K562 (cell line): ENCODE data around the gene PLCB1. TPM values are rescaled to one million over a fixed set of nuclear protein-coding genes. Genes with fewer than 3 reads are reported as not detected.

Experiments used
- ATAC-seq: fragments of 200-7000 bp; cut with Tn5 transposase; 3 replicates; pipeline ENCODE4 v1.9.1; 2020; ENCODE audit warnings: moderate library complexity
- BruUV-seq: library from RNA; stranded (reverse); fragments of 400-500 nt; replicated peaks from 2 replicates; lab custom pipeline; 2021; lab: Mats Ljungman, UMichigan
- CTCF ChIA-PET: fragments of 300-600 bp; formaldehyde crosslinking; extraction: SDS; loops from one replicate; lab custom pipeline; 2021; ENCODE audit warnings: low intra/inter-chr PET ratio; lab: Yijun Ruan, JAX
- POLR2A ChIA-PET: fragments of 300-600, 350-650 bp; sonication (Branson Sonifier 250); formaldehyde crosslinking; extraction: SDS; loops from one replicate; lab custom pipeline; 2021; ENCODE audit warnings: antibody characterized with exemption, inconsistent platforms; lab: Yijun Ruan, JAX
- DNase-seq, 4 experiments: peaks; one replicate each; pipeline versions ENCODE4 v3.0.0 to v3.0.0-alpha.2; 2011 to 2018; ENCODE audit warnings: low spot score in 3 of 4, mixed read lengths in 3 of 4; ENCODE audit errors: extremely low read depth in 1 of 4
- FAIRE-seq: peaks from 2 replicates; lab custom pipeline; 2011; peaks lifted over from hg19 to GRCh38; lab: Jason Lieb, UNC
- H2AFZ ChIP-seq: 2 replicates; pipeline ENCODE4 v1.6.0; 2011; ENCODE audit warnings: low read depth, low read length, control low read depth, inconsistent platforms
- H3K27ac ChIP-seq: fragments of 200-600 bp; 3 replicates; pipeline ENCODE4 v1.8.0; 2011; ENCODE audit warnings: low read depth, mild to moderate bottlenecking, control low read depth, inconsistent platforms, low read length, moderate library complexity, mixed read lengths; ENCODE audit errors: extremely low read depth
- H3K27me3 ChIP-seq, 2 experiments: fragments of 300-600 bp in 1 of 2; 2 replicates in 1 of 2; 3 replicates in 1 of 2; pipeline versions ENCODE4 v1.6.0 to v1.8.0; 2011; ENCODE audit warnings: inconsistent platforms in 2 of 2, low read length in 2 of 2, mild to moderate bottlenecking in 1 of 2, mixed read lengths in 1 of 2, moderate library complexity in 1 of 2; ENCODE audit not compliant: control insufficient read depth in 2 of 2, insufficient read depth in 2 of 2
- H3K36me3 ChIP-seq: fragments of 300-600 bp; 3 replicates; pipeline ENCODE4 v1.8.0; 2011; ENCODE audit warnings: mild to moderate bottlenecking, low read length, inconsistent platforms; ENCODE audit not compliant: control insufficient read depth, insufficient read depth
- H3K4me1 ChIP-seq, 2 experiments: fragments of 200-600 bp in 1 of 2; replicated peaks in 1 of 2; 2 replicates in 1 of 2; 3 replicates in 1 of 2; pipeline versions ENCODE4 v1.5.1 to v1.8.0; 2011; ENCODE audit warnings: inconsistent platforms in 2 of 2, low read length in 2 of 2, mild to moderate bottlenecking in 1 of 2, mixed read lengths in 1 of 2, moderate library complexity in 1 of 2; ENCODE audit not compliant: control insufficient read depth in 2 of 2, insufficient read depth in 2 of 2
- H3K4me2 ChIP-seq: 2 replicates; pipeline ENCODE4 v1.6.1; 2011; ENCODE audit warnings: low read length, control low read depth, inconsistent platforms, mixed read lengths; ENCODE audit not compliant: insufficient read depth
- H3K4me3 ChIP-seq: fragments of 200-600 bp; sonication (generic), shearing (Covaris generic); 2 replicates; pipeline ENCODE4 v1.5.1; 2016; ENCODE audit warnings: control low read depth, inconsistent platforms
- H3K79me2 ChIP-seq: fragments of 200-600 bp; 3 replicates; pipeline ENCODE4 v1.8.0; 2011; ENCODE audit warnings: low read length, inconsistent platforms; ENCODE audit not compliant: control insufficient read depth, insufficient read depth
- H3K9ac ChIP-seq, 2 experiments: 2 replicates each; pipeline versions ENCODE4 v1.6.0 to v1.6.1; 2011; ENCODE audit warnings: low read depth in 2 of 2, low read length in 2 of 2, control low read depth in 1 of 2, inconsistent platforms in 1 of 2, mild to moderate bottlenecking in 1 of 2, mixed read lengths in 1 of 2; ENCODE audit not compliant: insufficient read depth in 1 of 2
- H3K9me1 ChIP-seq: one replicate; pipeline ENCODE4 v1.6.0; 2011; ENCODE audit warnings: inconsistent platforms, mild to moderate bottlenecking, low read length, moderate library complexity; ENCODE audit not compliant: control insufficient read depth, insufficient read depth
- H3K9me3 ChIP-seq: replicated peaks from 2 replicates; pipeline ENCODE4 v1.5.1; 2011; ENCODE audit warnings: low read depth, low read length, inconsistent platforms; ENCODE audit not compliant: control insufficient read depth, insufficient read depth
- H4K20me1 ChIP-seq: replicated peaks from 2 replicates; pipeline ENCODE4 v1.6.1; 2011; ENCODE audit warnings: low read length, inconsistent platforms, mixed read lengths; ENCODE audit not compliant: control insufficient read depth, insufficient read depth
- KAT2B ChIP-seq: IDR thresholded peaks from one replicate; pipeline ENCODE4 v1.6.1; 2012; ENCODE audit warnings: low read depth, mild to moderate bottlenecking, control low read depth, inconsistent platforms, low read length, moderate library complexity
- NEUROD1 ChIP-seq: fragments of 150-350 bp; IDR thresholded peaks from 2 replicates; pipeline ENCODE4 v1.6.1; 2014; ENCODE audit warnings: borderline replicate concordance, low read length, low read depth; ENCODE audit not compliant: partially characterized antibody
- NUFIP1 ChIP-seq: fragments of 450-650 bp; IDR thresholded peaks from 2 replicates; pipeline ENCODE4 v1.6.1; 2018; ENCODE audit not compliant: partially characterized antibody
- RBM14 ChIP-seq: fragments of 200-400 bp; formaldehyde crosslinking; IDR thresholded peaks from 2 replicates; pipeline ENCODE4 v1.6.1; 2018; ENCODE audit warnings: low read depth, mild to moderate bottlenecking, low read length, moderate library complexity, borderline replicate concordance; ENCODE audit not compliant: insufficient read depth
- TAF15 ChIP-seq: fragments of 200-400 bp; formaldehyde crosslinking; IDR thresholded peaks from 2 replicates; pipeline ENCODE4 v1.6.1; 2017; ENCODE audit warnings: mild to moderate bottlenecking, low read depth, low read length, moderate library complexity
- ZNF12 ChIP-seq: sonication (generic); formaldehyde crosslinking; IDR thresholded peaks from 2 replicates; pipeline ENCODE4 v1.4.0; 2020; ENCODE audit warnings: mild to moderate bottlenecking, missing genetic modification reagents
- ZNF77 ChIP-seq: fragments of 250-450 bp; sonication (Bioruptor Pico); IDR thresholded peaks from 2 replicates; pipeline ENCODE4 v1.5.0; 2020
- WGBS: fragments of 100-300 bp; shearing (Covaris generic); methylation state at CpG from one replicate; pipeline ENCODE4 v1.1.6; 2016; ENCODE audit warnings: low coverage, mixed read lengths; ENCODE audit not compliant: insufficient coverage; ENCODE audit errors: missing lambda C conversion rate; 5-methylcytosine and 5-hydroxymethylcytosine counted together
- in situ Hi-C: fragments of 300-500 bp; cut with MboI; formaldehyde crosslinking; loops from 4 replicates; pipeline ENCODE4 v1.15.0; 2018; ENCODE audit warnings: inconsistent platforms, mixed read lengths
- intact Hi-C: fragments of 100-400 bp; cut with micrococcal nuclease; formaldehyde crosslinking; loops from 2 replicates; pipeline ENCODE4 v1.14.2; 2022
- polyA plus RNA-seq, 8 experiments: library from polyadenylated mRNA; depleted of rRNA in 4 of 8; stranded (reverse) in 5 of 8; unstranded in 3 of 8; fragments of >200 nt; fragmentation: Nextera tagmentation in 2 of 8; fragmentation: Illumina TruSeq in 1 of 8; extraction: Ambion mirVana in 2 of 8; extraction: Trizol in 1 of 8; gene quantifications; 2 replicates each; pipeline versions ENCODE4 v1.2.1 to v1.2.3, GENCODE V29; 2011 to 2014; ENCODE audit warnings: inconsistent platforms in 1 of 8, missing spikeins in 1 of 8
- total RNA-seq, 7 experiments: library from RNA; depleted of rRNA in 6 of 7; stranded (reverse); fragments of >200 nt in 6 of 7; fragmentation: Illumina TruSeq in 2 of 7; extraction: Trizol in 2 of 7; gene quantifications; 2 replicates each; pipeline versions ENCODE4 v1.2.1 to v1.2.3, GENCODE V29; 2011 to 2021; ENCODE audit warnings: low replicate concordance in 1 of 7
- TF ChIP-seq, protein P1 (sequence below): fragments of 450-650 bp; IDR thresholded peaks from 2 replicates; pipeline ENCODE4 v1.7.0; 2016; ENCODE audit warnings: borderline replicate concordance
- TF ChIP-seq, protein P2 (sequence below), 2 experiments: fragments of 200-800 bp in 1 of 2; sonication (Bioruptor generic) in 1 of 2; sonication (generic) in 1 of 2; formaldehyde crosslinking in 1 of 2; IDR thresholded peaks in 1 of 2; conservative IDR thresholded peaks in 1 of 2; 2 replicates each; pipeline versions ENCODE4 v1.5.0 to v1.6.1; 2016 to 2020; ENCODE audit warnings: missing compliant biosample characterization in 1 of 2, missing genetic modification characterization in 1 of 2, missing genetic modification reagents in 1 of 2
- TF ChIP-seq, protein P3 (sequence below): sonication (generic); formaldehyde crosslinking; IDR thresholded peaks from 2 replicates; pipeline ENCODE4 v1.8.1; 2022; ENCODE audit warnings: missing genetic modification reagents
- TF ChIP-seq, protein P4 (sequence below): fragments of 450-650 bp; formaldehyde crosslinking; IDR thresholded peaks from 2 replicates; pipeline ENCODE4 v1.4.0; 2022; ENCODE audit warnings: missing genetic modification characterization

PLCB1 gene
- total and polyA plus RNA-seq, 9 of the 15 experiments (the other 6 are each of a cell fraction or from before 2014, with no cell fraction given) = 0.34 to 3.1 (median 1.3) TPM

DNA sequence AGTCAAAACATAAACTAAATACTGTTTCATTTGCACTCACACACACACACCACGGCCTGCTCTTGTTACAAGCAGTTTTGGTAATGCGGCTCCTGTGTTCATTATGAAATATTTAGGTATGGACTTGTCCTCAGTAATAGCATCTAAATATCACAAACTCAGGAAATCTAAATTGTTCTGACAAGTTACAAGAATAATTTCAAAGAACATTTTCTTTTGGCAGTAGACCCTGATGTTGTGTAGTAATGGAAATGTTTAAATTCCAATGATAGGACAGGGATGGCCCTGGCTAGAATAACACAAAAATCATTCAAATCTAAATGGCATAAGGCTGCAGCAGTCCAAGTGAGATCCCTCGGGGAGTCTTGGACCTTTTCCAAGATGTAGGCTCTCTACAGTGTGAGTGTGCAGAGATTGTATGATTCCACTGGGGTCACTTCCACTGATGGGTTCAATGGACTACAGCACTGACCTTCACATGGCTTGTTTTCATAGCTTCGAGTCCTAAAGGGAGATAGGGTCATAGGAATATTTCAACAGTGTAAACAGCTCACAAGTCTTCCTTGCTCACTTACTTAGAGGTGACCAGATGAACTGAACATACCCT, 726.2 kb downstream of the PLCB1 start:
- no peak for ATAC-seq
- Histone ChIP-seq H3K9me1 (no peaks in the 10 kb centered on the region), H4K20me1 (no peaks in the 10 kb centered on the region), H3K4me2 (no peak overlapping the region), H3K4me1 (no peaks in the 10 kb centered on the region), H3K9me3 (no peaks in the 10 kb centered on the region), H3K36me3 (no peaks in the 10 kb centered on the region), H3K27me3 (no peaks in the 10 kb centered on the region), H3K79me2 (no peaks in the 10 kb centered on the region), H2AFZ (no peak overlapping the region), H3K27ac (no peak overlapping the region), H3K4me3 (no peak overlapping the region), H3K9ac (no peak overlapping the region)
- CTCF ChIA-PET = no interaction called here
- no TSS peak for BruUV-seq
- 14% methylated on average over 4 of the region's 4 CpGs for WGBS
- intact Hi-C loops = loop anchor here (10.0 kb wide), 1 partner anchor 87 kb away; no protein-coding TSS in a partner anchor
- in situ Hi-C loops = no loop called here
- DNase-seq = no peak
- FAIRE-seq = no peak
- POLR2A ChIA-PET = no interaction called here
- TF ChIP-seq ZNF12 (CRISPR knock-in tag) (no peak), NUFIP1 (no peak), ZNF77 (CRISPR knock-in tag) (no peak), TAF15 (no peak), NEUROD1 (no peak), KAT2B (no peak), RBM14 (no peak)
- TF ChIP-seq, protein P1, sequence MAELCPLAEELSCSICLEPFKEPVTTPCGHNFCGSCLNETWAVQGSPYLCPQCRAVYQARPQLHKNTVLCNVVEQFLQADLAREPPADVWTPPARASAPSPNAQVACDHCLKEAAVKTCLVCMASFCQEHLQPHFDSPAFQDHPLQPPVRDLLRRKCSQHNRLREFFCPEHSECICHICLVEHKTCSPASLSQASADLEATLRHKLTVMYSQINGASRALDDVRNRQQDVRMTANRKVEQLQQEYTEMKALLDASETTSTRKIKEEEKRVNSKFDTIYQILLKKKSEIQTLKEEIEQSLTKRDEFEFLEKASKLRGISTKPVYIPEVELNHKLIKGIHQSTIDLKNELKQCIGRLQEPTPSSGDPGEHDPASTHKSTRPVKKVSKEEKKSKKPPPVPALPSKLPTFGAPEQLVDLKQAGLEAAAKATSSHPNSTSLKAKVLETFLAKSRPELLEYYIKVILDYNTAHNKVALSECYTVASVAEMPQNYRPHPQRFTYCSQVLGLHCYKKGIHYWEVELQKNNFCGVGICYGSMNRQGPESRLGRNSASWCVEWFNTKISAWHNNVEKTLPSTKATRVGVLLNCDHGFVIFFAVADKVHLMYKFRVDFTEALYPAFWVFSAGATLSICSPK = no peak
- TF ChIP-seq, protein P2, sequence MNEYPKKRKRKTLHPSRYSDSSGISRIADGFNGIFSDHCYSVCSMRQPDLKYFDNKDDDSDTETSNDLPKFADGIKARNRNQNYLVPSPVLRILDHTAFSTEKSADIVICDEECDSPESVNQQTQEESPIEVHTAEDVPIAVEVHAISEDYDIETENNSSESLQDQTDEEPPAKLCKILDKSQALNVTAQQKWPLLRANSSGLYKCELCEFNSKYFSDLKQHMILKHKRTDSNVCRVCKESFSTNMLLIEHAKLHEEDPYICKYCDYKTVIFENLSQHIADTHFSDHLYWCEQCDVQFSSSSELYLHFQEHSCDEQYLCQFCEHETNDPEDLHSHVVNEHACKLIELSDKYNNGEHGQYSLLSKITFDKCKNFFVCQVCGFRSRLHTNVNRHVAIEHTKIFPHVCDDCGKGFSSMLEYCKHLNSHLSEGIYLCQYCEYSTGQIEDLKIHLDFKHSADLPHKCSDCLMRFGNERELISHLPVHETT (CRISPR knock-in tag; conservative IDR thresholded peaks at IDR 0.05 in 1 of 2, IDR thresholded peaks at IDR 0.05 in 1 of 2) = no peak
- TF ChIP-seq, protein P3, sequence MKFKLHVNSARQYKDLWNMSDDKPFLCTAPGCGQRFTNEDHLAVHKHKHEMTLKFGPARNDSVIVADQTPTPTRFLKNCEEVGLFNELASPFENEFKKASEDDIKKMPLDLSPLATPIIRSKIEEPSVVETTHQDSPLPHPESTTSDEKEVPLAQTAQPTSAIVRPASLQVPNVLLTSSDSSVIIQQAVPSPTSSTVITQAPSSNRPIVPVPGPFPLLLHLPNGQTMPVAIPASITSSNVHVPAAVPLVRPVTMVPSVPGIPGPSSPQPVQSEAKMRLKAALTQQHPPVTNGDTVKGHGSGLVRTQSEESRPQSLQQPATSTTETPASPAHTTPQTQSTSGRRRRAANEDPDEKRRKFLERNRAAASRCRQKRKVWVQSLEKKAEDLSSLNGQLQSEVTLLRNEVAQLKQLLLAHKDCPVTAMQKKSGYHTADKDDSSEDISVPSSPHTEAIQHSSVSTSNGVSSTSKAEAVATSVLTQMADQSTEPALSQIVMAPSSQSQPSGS = no peak
- TF ChIP-seq, protein P4, sequence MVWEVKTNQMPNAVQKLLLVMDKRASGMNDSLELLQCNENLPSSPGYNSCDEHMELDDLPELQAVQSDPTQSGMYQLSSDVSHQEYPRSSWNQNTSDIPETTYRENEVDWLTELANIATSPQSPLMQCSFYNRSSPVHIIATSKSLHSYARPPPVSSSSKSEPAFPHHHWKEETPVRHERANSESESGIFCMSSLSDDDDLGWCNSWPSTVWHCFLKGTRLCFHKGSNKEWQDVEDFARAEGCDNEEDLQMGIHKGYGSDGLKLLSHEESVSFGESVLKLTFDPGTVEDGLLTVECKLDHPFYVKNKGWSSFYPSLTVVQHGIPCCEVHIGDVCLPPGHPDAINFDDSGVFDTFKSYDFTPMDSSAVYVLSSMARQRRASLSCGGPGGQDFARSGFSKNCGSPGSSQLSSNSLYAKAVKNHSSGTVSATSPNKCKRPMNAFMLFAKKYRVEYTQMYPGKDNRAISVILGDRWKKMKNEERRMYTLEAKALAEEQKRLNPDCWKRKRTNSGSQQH = no peak
